ENCODE data around the gene RPL22L1.

DNA sequence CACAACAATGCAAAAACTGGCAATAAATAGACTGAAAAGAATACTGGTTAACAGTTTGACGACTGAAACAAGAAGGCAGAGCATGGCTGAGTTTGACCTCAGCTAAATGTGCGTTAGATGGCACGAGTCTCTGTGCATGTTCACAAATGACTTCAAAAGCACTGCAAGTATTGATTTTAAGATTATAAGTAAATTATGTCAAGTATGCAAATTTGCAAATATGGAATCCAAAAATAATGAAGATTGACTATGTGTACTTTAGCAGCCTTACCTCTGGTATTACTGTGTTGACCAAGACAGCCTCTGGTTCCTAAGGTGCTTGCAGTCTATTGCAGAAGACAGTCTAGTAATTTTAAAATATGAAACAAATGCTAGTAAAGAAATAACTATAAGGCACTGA is 41.1 kb upstream of the RPL22L1 start:
- TF ChIP-seq, protein P1, sequence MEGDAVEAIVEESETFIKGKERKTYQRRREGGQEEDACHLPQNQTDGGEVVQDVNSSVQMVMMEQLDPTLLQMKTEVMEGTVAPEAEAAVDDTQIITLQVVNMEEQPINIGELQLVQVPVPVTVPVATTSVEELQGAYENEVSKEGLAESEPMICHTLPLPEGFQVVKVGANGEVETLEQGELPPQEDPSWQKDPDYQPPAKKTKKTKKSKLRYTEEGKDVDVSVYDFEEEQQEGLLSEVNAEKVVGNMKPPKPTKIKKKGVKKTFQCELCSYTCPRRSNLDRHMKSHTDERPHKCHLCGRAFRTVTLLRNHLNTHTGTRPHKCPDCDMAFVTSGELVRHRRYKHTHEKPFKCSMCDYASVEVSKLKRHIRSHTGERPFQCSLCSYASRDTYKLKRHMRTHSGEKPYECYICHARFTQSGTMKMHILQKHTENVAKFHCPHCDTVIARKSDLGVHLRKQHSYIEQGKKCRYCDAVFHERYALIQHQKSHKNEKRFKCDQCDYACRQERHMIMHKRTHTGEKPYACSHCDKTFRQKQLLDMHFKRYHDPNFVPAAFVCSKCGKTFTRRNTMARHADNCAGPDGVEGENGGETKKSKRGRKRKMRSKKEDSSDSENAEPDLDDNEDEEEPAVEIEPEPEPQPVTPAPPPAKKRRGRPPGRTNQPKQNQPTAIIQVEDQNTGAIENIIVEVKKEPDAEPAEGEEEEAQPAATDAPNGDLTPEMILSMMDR (conservative IDR thresholded peaks at IDR 0.05 in 1 of 2, IDR thresholded peaks at IDR 0.05 in 1 of 2; ENCODE audit: extremely low read depth in 1 of 2, insufficient read depth in 1 of 2, low read depth in 1 of 2, low read length in 2 of 2): no peak
- no peak for TF ChIP-seq EZH2 (IDR thresholded peaks at IDR 0.05; ENCODE audit: borderline replicate concordance, low read length)

All from mammary epithelial cell (primary cell).